ENCODE measurements around the gene PTDSS2. TPM values are rescaled to one million over a fixed set of nuclear protein-coding genes. Genes with fewer than 3 reads are reported as not detected.

Gene PTDSS2
- total RNA-seq, 1 donor from 2014 or later: 55.3 TPM

DNA sequence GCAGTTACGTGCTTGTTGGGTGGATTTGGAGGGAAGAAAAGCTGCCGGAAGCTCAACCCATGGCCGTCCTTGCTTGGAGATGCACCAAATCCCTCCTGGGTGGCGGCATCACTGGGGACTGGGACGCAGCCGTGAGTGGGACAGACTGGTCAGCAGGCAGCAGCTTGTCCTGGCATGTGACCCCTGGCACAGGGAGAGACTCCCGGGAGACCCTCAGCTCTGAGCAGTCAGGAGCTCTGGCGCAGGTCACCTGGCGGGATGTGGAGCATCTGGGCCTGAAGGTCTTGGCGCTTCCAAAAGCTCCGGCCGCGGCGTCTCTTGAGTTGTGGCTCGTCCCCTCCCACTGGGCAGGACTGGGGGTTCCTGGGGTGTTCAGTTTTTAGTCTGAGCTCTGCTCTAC is 26.3 kb downstream of the PTDSS2 start:
- TF ChIP-seq, protein P1, sequence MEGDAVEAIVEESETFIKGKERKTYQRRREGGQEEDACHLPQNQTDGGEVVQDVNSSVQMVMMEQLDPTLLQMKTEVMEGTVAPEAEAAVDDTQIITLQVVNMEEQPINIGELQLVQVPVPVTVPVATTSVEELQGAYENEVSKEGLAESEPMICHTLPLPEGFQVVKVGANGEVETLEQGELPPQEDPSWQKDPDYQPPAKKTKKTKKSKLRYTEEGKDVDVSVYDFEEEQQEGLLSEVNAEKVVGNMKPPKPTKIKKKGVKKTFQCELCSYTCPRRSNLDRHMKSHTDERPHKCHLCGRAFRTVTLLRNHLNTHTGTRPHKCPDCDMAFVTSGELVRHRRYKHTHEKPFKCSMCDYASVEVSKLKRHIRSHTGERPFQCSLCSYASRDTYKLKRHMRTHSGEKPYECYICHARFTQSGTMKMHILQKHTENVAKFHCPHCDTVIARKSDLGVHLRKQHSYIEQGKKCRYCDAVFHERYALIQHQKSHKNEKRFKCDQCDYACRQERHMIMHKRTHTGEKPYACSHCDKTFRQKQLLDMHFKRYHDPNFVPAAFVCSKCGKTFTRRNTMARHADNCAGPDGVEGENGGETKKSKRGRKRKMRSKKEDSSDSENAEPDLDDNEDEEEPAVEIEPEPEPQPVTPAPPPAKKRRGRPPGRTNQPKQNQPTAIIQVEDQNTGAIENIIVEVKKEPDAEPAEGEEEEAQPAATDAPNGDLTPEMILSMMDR (IDR thresholded peaks at IDR 0.05): no peak
- no peak for DNase-seq (ENCODE audit: extremely low spot score, unreplicated experiment)
- H3K4me1 Mint-ChIP-seq (ENCODE audit: unreplicated experiment): peaks cover 9% of the 10 kb centered on the region
- H3K27me3 Mint-ChIP-seq (ENCODE audit: unreplicated experiment): no peaks in the 10 kb centered on the region
- no peak overlapping the region for H3K4me3 Mint-ChIP-seq (ENCODE audit: unreplicated experiment)
- no peaks in the 10 kb centered on the region for H3K9me3 Mint-ChIP-seq (ENCODE audit: unreplicated experiment)
- peaks cover 8% of the 10 kb centered on the region for H3K36me3 Mint-ChIP-seq (ENCODE audit: unreplicated experiment)
- peak overlapping the region; percentile 57 for H3K27ac Mint-ChIP-seq (ENCODE audit: unreplicated experiment)

DNA sequence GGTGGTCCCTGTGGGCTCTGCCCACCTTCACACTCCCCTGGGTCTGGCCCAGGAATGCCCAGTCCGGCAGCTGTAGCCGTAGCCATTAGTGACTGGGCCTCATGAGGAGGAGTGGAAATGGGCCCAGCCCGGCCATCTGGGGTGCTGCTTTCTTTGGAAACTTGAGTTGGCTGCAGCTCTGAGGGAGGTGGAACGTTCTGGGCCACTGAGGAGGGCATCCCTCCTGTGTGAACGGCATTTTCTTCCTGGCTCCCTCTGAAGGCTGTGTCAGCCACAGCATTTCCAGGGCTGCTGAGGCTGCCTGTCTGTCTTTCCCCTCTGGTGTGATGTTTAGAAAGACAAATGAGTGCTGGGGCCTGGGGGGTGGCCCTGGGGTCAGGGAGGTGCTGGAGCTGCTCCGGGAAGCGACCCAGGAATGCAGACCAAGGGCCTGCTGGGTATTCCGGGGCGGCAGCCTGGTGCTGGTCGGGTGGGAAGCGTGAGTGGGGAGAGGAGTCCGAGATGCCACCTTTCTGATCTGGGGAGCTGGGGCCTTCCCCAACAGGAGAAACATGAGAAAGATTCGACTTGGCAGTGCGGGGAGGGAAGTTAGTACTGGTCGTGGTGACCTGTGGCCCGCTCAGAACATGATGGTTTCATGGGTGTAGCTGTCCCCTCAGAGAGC is 27.1 kb downstream of the PTDSS2 start:
- Mint-ChIP-seq H3K36me3 (ENCODE audit: unreplicated experiment) (peaks cover 10% of the 10 kb centered on the region), H3K4me3 (ENCODE audit: unreplicated experiment) (no peak overlapping the region), H3K4me1 (ENCODE audit: unreplicated experiment) (peaks cover 6% of the 10 kb centered on the region), H3K27me3 (ENCODE audit: unreplicated experiment) (no peaks in the 10 kb centered on the region), H3K27ac (ENCODE audit: unreplicated experiment) (no peak overlapping the region), H3K9me3 (ENCODE audit: unreplicated experiment) (no peaks in the 10 kb centered on the region)
- TF ChIP-seq, protein P1 (IDR thresholded peaks at IDR 0.05): no peak
- DNase-seq (ENCODE audit: extremely low spot score, unreplicated experiment): no peak

DNA sequence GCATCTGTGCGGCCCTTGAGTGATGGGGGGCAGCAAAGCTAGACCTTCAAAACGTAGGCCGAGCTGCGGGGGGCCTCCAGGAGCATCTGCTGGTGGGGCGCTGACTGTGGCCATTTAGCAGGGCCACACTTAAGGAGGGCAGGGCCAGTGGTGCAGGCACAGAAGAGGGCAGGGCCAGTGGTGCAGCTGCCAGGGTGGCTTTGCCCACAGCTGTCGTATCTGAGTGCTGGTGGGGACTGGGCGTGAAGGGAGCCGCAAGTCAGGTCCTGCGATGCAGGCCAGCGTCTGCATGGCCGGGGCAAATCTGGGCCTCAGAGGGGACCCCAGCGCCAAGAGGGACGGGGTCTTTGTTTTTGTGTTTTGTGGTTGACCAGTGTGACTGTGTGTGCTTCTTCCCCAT is 29.2 kb downstream of the PTDSS2 start:
- H3K36me3 Mint-ChIP-seq (ENCODE audit: unreplicated experiment): peaks cover 7% of the 10 kb centered on the region
- no peaks in the 10 kb centered on the region for H3K27me3 Mint-ChIP-seq (ENCODE audit: unreplicated experiment)
- TF ChIP-seq, protein P1 (IDR thresholded peaks at IDR 0.05): no peak
- no peak for DNase-seq (ENCODE audit: extremely low spot score, unreplicated experiment)
- H3K9me3 Mint-ChIP-seq (ENCODE audit: unreplicated experiment): no peaks in the 10 kb centered on the region
- H3K4me3 Mint-ChIP-seq (ENCODE audit: unreplicated experiment): no peak overlapping the region
- no peak overlapping the region for H3K27ac Mint-ChIP-seq (ENCODE audit: unreplicated experiment)
- H3K4me1 Mint-ChIP-seq (ENCODE audit: unreplicated experiment): peaks cover 6% of the 10 kb centered on the region

DNA sequence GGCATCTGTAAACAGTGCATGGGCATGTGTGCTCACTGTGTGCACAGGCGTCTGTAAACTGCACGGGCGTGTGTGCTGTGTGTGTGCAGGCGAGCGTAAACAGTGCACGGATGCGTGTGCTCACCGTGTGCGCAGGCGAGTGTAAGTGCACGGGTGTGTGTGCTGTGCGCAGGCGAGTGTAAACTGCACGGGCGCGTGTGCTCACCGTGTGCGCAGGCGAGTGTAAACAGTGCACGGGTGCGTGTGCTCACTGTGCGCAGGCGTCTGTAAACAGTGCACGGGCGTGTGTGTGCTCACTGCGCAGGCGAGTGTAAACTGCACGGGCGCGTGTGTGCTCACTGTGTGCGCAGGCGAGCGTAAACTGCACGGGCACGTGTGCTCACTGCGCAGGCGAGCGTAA is 34.5 kb downstream of the PTDSS2 start:
- TF ChIP-seq, protein P1 (IDR thresholded peaks at IDR 0.05): no peak
- DNase-seq (ENCODE audit: extremely low spot score, unreplicated experiment): no peak
- Mint-ChIP-seq H3K27ac (ENCODE audit: unreplicated experiment) (no peak overlapping the region), H3K4me3 (ENCODE audit: unreplicated experiment) (no peak overlapping the region), H3K4me1 (ENCODE audit: unreplicated experiment) (no peaks in the 10 kb centered on the region), H3K9me3 (ENCODE audit: unreplicated experiment) (no peaks in the 10 kb centered on the region), H3K36me3 (ENCODE audit: unreplicated experiment) (peaks cover 8% of the 10 kb centered on the region), H3K27me3 (ENCODE audit: unreplicated experiment) (no peaks in the 10 kb centered on the region)

DNA sequence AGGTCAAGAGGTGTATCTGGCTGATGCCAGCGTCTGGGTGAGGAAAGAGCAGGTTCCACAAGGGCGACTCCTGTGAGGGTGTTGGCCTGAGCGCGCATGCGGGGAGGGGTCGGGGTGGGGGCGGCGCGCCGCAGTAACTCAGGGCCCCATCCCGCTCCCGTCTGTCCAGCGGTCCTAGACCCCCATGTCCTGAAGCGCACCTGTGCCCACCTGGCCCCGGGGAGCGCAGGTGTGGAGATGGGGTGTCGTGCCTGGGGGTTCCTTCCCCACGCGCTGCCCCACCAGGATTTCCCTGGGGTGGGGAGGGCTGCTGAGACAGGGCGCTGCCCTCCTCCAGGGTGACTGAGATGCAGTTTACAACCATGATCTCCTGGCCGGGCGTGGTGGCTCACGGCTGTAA is 36.1 kb downstream of the PTDSS2 start:
- H3K4me3 Mint-ChIP-seq (ENCODE audit: unreplicated experiment): no peak overlapping the region
- no peak overlapping the region for H3K27ac Mint-ChIP-seq (ENCODE audit: unreplicated experiment)

More for the DNA sequence above, 36.1 kb downstream of the PTDSS2 start:
- no peak for DNase-seq (ENCODE audit: extremely low spot score, unreplicated experiment)
- Mint-ChIP-seq H3K27me3 (ENCODE audit: unreplicated experiment) (no peaks in the 10 kb centered on the region), H3K9me3 (ENCODE audit: unreplicated experiment) (no peaks in the 10 kb centered on the region), H3K36me3 (ENCODE audit: unreplicated experiment) (peaks cover 6% of the 10 kb centered on the region), H3K4me1 (ENCODE audit: unreplicated experiment) (no peaks in the 10 kb centered on the region)
- TF ChIP-seq, protein P1 (IDR thresholded peaks at IDR 0.05): no peak

All from osteocyte (in vitro differentiated cells).